Karpas-422 (cell line): ENCODE results near the gene TMEM53. TPM values are rescaled to one million over a fixed set of nuclear protein-coding genes. Genes with fewer than 3 reads are reported as not detected.

ENCODE experiments used
- DNase-seq: peaks from one replicate; pipeline ENCODE4 v3.0.0-alpha.2; 2015
- H2AFZ ChIP-seq: fragments of 200-600 bp; sonication (generic); 2 replicates; pipeline ENCODE4 v1.6.1; 2014; ENCODE audit warnings: antibody characterized with exemption, low read length, mixed read lengths
- H3K27ac ChIP-seq: fragments of 200-600 bp; sonication (generic); 2 replicates; pipeline ENCODE4 v1.5.1; 2014; ENCODE audit warnings: mild to moderate bottlenecking, low read length, moderate library complexity
- H3K27me3 ChIP-seq: fragments of 200-600 bp; sonication (generic); 2 replicates; pipeline ENCODE4 v1.6.1; 2014; ENCODE audit warnings: low read length, mixed read lengths
- H3K36me3 ChIP-seq: fragments of 200-600 bp; sonication (generic); 2 replicates; pipeline ENCODE4 v1.6.1; 2014; ENCODE audit warnings: low read length, mixed read lengths; ENCODE audit not compliant: insufficient read depth
- H3K4me1 ChIP-seq: fragments of 200-600 bp; sonication (generic); 2 replicates; pipeline ENCODE4 v1.6.1; 2014; ENCODE audit warnings: mild to moderate bottlenecking, low read length, mixed read lengths
- H3K4me2 ChIP-seq: fragments of 200-600 bp; sonication (generic); 2 replicates; pipeline ENCODE4 v1.6.1; 2014; ENCODE audit warnings: low read length, low read depth, mild to moderate bottlenecking; ENCODE audit not compliant: poor library complexity, severe bottlenecking
- H3K4me3 ChIP-seq: fragments of 200-600 bp; sonication (generic); 2 replicates; pipeline ENCODE4 v1.5.1; 2014; ENCODE audit warnings: mild to moderate bottlenecking, antibody characterized with exemption, low read length, mixed read lengths
- H3K79me2 ChIP-seq: fragments of 200-600 bp; sonication (generic); 2 replicates; pipeline ENCODE4 v1.6.1; 2014; ENCODE audit warnings: mild to moderate bottlenecking, low read length, mixed read lengths
- H3K9ac ChIP-seq: fragments of 200-600 bp; sonication (generic); 2 replicates; pipeline ENCODE4 v1.6.0; 2014; ENCODE audit warnings: low read length
- H3K9me2 ChIP-seq: fragments of 200-600 bp; sonication (generic), shearing (Covaris generic); replicated peaks from 2 replicates; pipeline ENCODE4 v1.6.0; 2014; ENCODE audit warnings: mild to moderate bottlenecking, low read length, moderate library complexity; ENCODE audit not compliant: insufficient read depth
- H3K9me3 ChIP-seq: fragments of 300-700, 200-600 bp; sonication (generic); 2 replicates; pipeline ENCODE4 v1.6.1; 2014; ENCODE audit warnings: low read length, mixed read lengths
- H4K20me1 ChIP-seq: fragments of 200-600 bp; sonication (generic); 2 replicates; pipeline ENCODE4 v1.6.1; 2014; ENCODE audit warnings: mild to moderate bottlenecking, antibody characterized with exemption, low read length, low read depth; ENCODE audit not compliant: insufficient read depth
- total RNA-seq: library from RNA; depleted of rRNA; stranded (reverse); fragments of >200 nt; shearing (Covaris generic); gene quantifications from 2 replicates; pipeline ENCODE4 v1.2.3, GENCODE V29; 2014; ENCODE audit warnings: low replicate concordance

Gene TMEM53
- total RNA-seq, 1 experiment from 2014 or later = 10.7 TPM

DNA sequence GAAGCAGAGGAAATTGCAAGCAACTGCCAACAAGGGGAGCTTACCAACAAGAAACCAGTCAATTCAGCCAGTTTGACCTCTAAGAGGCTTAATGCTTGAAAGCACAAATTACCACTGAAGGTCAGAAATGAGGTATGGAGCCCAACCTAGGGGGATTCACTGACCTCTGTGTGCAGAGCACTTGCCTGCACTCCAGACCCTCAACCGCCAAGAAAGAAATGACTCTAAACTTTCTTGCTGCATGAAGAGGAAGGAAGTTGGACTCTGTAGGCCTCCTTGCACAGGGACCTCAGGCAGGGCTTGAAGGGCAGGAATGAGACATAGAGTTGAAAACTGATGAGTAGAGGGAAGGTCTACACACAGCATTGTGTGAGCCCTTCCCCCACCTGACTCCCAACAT, 10.2 kb upstream of the TMEM53 start:
- H3K27me3 ChIP-seq = no peaks in the 10 kb centered on the region
- no peak overlapping the region for H3K9ac ChIP-seq
- 0 out of 2 replicates have a peak, but pooled peaks cover 2% of the 10 kb centered on the region for H3K36me3 ChIP-seq
- no peak overlapping the region for H3K4me3 ChIP-seq
- H3K27ac ChIP-seq = no peak overlapping the region
- DNase-seq = no peak
- H3K9me2 ChIP-seq = no peaks in the 10 kb centered on the region
- H3K79me2 ChIP-seq = no peaks in the 10 kb centered on the region
- no peaks in the 10 kb centered on the region for H3K9me3 ChIP-seq
- H4K20me1 ChIP-seq = no peaks in the 10 kb centered on the region
- H3K4me1 ChIP-seq = peaks cover 10% of the 10 kb centered on the region
- no peak overlapping the region for H2AFZ ChIP-seq
- H3K4me2 ChIP-seq = no peak overlapping the region

- no peak overlapping the region for H3K4me3 ChIP-seq
- H4K20me1 ChIP-seq = no peaks in the 10 kb centered on the region
- 0 out of 2 replicates have a peak, but pooled peaks cover 4% of the 10 kb centered on the region for H3K36me3 ChIP-seq
- no peak overlapping the region for H3K4me2 ChIP-seq
- no peak overlapping the region for H3K9ac ChIP-seq
- peaks cover 3% of the 10 kb centered on the region; the same call in 1 of the 2 replicates for H3K79me2 ChIP-seq
- DNase-seq = no peak
- peaks cover 20% of the 10 kb centered on the region for H3K4me1 ChIP-seq
- H2AFZ ChIP-seq = no peak overlapping the region
- H3K27me3 ChIP-seq = no peaks in the 10 kb centered on the region
- H3K9me2 ChIP-seq = no peaks in the 10 kb centered on the region
- no peaks in the 10 kb centered on the region for H3K9me3 ChIP-seq
- no peak overlapping the region for H3K27ac ChIP-seq
Observed at GRCh38 chr1:44682883-44683265, 8.6 kb upstream of the TMEM53 start.

GRCh38 chr1:44681905-44682882, 7.9 kb upstream of the TMEM53 start:
- Histone ChIP-seq H3K4me2 (peak overlapping the region; percentile 20), H3K79me2 (peaks cover 3% of the 10 kb centered on the region; the same call in 1 of the 2 replicates), H3K9me2 (no peaks in the 10 kb centered on the region), H3K27me3 (no peaks in the 10 kb centered on the region), H4K20me1 (no peaks in the 10 kb centered on the region), H3K4me1 (peaks cover 27% of the 10 kb centered on the region), H3K4me3 (no peak overlapping the region), H3K9me3 (no peaks in the 10 kb centered on the region), H3K9ac (no peak overlapping the region), H3K36me3 (0 out of 2 replicates have a peak, but pooled peaks cover 4% of the 10 kb centered on the region), H3K27ac (no peak overlapping the region), H2AFZ (no peak overlapping the region)
- no peak for DNase-seq

DNA sequence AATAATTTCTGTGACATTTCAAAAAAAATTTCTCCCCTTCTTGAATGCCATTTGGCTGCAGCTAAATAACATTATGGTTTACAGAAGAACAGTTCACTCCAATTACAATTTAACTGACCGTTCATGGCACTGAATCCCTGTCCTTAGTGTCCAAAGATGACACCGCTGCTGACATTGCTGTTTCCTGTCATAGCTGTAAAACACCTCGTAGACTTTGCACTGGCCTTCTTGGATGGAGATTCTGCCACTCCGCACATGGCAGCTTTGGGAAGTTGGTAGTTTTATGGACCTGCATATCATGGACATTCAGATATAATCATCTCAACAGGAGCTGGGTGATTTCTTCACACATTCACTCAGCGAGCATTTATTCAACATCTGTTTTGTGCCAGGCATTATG, 5.2 kb upstream of the TMEM53 start:
- H4K20me1 ChIP-seq = no peaks in the 10 kb centered on the region
- no peak overlapping the region for H3K27ac ChIP-seq
- H3K4me3 ChIP-seq = no peak overlapping the region
- no peak overlapping the region for H2AFZ ChIP-seq
- no peaks in the 10 kb centered on the region for H3K27me3 ChIP-seq
- no peak overlapping the region for H3K4me2 ChIP-seq
- no peaks in the 10 kb centered on the region for H3K9me3 ChIP-seq
- peaks cover 53% of the 10 kb centered on the region for H3K4me1 ChIP-seq
- no peak overlapping the region for H3K9ac ChIP-seq
- DNase-seq = no peak
- H3K79me2 ChIP-seq = peaks cover 3% of the 10 kb centered on the region; the same call in 1 of the 2 replicates
- no peaks in the 10 kb centered on the region for H3K9me2 ChIP-seq
- 0 out of 2 replicates have a peak, but pooled peaks cover 4% of the 10 kb centered on the region for H3K36me3 ChIP-seq

- peak overlapping the region; percentile 93; the same call in 1 of the 2 replicates for H3K27ac ChIP-seq
- no peak overlapping the region for H3K9ac ChIP-seq
- no peaks in the 10 kb centered on the region for H3K27me3 ChIP-seq
- peaks cover 4% of the 10 kb centered on the region; the same call in 1 of the 2 replicates for H3K79me2 ChIP-seq
- H4K20me1 ChIP-seq = peaks cover under 1% of the 10 kb centered on the region; the same call in 1 of the 2 replicates
- no peaks in the 10 kb centered on the region for H3K9me3 ChIP-seq
- no peaks in the 10 kb centered on the region for H3K9me2 ChIP-seq
- H3K4me1 ChIP-seq = peaks cover 56% of the 10 kb centered on the region
- no peak for DNase-seq
- H3K4me2 ChIP-seq = no peak overlapping the region
- no peak overlapping the region for H3K4me3 ChIP-seq
- H2AFZ ChIP-seq = no peak overlapping the region
- 0 out of 2 replicates have a peak, but pooled peaks cover 4% of the 10 kb centered on the region for H3K36me3 ChIP-seq
Observed at GRCh38 chr1:44678626-44679025, 4.3 kb upstream of the TMEM53 start.

GRCh38 chr1:44678120-44678519, 3.8 kb upstream of the TMEM53 start:
- no peaks in the 10 kb centered on the region for H3K9me3 ChIP-seq
- H3K9me2 ChIP-seq = no peaks in the 10 kb centered on the region
- DNase-seq = no peak
- no peaks in the 10 kb centered on the region for H3K27me3 ChIP-seq
- H3K27ac ChIP-seq = peak overlapping the region; percentile 93
- no peak overlapping the region for H2AFZ ChIP-seq
- H4K20me1 ChIP-seq = peaks cover 6% of the 10 kb centered on the region; the same call in 1 of the 2 replicates
- 0 out of 2 replicates have a peak, but pooled peaks cover 4% of the 10 kb centered on the region for H3K36me3 ChIP-seq
- H3K4me2 ChIP-seq = peak overlapping the region; percentile 91
- H3K79me2 ChIP-seq = peaks cover 9% of the 10 kb centered on the region; the same call in 1 of the 2 replicates
- H3K9ac ChIP-seq = peak overlapping the region; percentile 67
- H3K4me1 ChIP-seq = peaks cover 61% of the 10 kb centered on the region
- H3K4me3 ChIP-seq = no peak overlapping the region

DNA sequence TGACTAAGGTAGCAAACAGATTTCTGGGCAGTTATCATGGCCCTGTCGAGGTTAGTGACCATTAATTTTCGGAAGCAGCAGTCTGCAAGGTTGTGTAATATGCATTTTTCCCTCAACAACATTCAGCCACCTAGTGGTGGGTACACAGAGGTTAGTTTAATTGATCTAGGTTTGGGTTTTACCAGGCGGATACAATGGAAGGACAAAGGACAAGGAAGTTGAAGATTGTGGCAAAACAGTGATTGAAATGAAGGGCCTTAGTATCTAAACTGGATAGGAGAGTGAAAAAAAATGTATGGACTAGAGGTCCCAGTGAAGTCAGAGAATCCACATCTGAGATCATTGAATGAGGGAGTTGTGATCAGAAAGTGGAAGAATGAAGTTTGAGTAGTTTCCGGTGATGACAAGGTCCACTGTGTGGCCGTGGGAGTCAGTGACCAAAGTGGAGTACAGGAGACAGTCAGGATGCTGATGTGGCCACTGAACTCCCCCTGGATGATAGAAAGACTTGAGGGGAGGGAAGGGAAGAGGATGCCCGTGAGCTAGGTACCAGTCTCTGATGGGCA, 3.0 kb upstream of the TMEM53 start:
- Histone ChIP-seq H3K4me1 (peaks cover 68% of the 10 kb centered on the region), H3K27me3 (no peaks in the 10 kb centered on the region), H3K4me3 (peak overlapping the region; percentile 82), H3K9ac (peak overlapping the region; percentile 67; the same call in 1 of the 2 replicates), H3K79me2 (peaks cover 11% of the 10 kb centered on the region; the same call in 1 of the 2 replicates), H3K27ac (peak overlapping the region; percentile 93), H4K20me1 (peaks cover 9% of the 10 kb centered on the region; the same call in 1 of the 2 replicates), H3K4me2 (peak overlapping the region; percentile 91), H3K9me2 (no peaks in the 10 kb centered on the region), H3K36me3 (0 out of 2 replicates have a peak, but pooled peaks cover 4% of the 10 kb centered on the region), H3K9me3 (no peaks in the 10 kb centered on the region), H2AFZ (no peak overlapping the region)
- DNase-seq = peak; percentile 85
